GM18508 (cell line): ENCODE measurements around the gene SLMAP.

Experiments
- ATAC-seq: cut with Tn5 transposase; IDR thresholded peaks from one replicate; pipeline ENCODE4 v1.9.1; 2021; ENCODE audit warnings: moderate number of reproducible peaks; ENCODE audit not compliant: insufficient read depth, unreplicated experiment

Gene SLMAP

DNA sequence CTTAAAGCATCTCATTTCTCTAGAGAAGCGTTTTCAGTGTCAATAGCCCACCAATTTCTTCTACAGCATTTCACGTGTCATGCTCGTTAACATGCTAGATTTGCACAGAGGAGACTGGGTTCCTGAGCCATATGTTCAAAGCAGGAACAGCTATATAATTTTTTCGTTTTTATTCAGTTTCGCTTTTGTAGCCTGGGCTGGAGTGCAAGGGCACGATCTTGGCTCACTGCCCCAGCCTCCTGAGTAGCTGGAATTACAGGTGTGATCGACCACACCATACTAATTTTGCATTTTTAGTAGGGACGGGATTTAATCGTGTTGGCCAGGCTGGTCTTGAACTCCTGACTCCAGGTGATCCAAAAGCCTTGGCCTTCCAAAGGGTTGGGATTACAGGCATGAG, 6.6 kb upstream of the SLMAP start:
- no peak for ATAC-seq

DNA sequence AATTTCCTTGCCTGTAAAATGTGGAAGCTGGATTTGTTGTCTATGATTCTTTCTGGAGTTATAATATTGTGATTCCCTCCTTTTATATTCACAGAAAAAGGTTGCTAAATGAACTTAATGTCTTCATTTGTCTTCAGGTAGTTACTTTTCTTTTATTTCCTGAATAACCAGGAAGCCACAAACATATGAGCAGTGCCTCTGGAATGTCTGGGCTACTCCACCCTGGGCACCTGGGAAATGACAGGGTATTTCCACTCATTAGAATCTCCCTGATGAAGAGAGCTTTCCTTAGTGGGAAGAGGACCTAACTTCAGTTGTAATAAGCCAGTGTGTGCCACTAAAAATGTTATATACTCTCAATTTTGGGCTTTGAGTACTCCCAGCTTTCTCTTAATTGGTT, 3.8 kb upstream of the SLMAP start:
- no peak for ATAC-seq

GRCh38 chr3:57753016-57753415, 3.1 kb upstream of the SLMAP start:
- no peak for ATAC-seq

DNA sequence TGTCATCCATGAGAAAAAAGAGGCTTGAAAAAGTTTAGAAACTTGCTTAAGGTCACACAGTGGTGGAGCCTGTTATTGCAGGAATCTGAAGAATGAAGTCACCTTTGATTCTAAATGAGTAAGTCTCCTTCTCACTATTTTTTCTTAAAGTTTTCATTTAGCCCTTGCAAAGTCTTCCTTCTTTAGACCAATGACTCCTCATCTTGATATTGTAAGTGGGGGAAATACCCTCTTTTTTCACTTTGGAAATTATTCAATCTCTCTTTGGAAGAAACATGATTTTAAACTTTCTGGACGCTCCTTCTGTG, 787 bp upstream of the SLMAP start:
- ATAC-seq, result no peak

DNA sequence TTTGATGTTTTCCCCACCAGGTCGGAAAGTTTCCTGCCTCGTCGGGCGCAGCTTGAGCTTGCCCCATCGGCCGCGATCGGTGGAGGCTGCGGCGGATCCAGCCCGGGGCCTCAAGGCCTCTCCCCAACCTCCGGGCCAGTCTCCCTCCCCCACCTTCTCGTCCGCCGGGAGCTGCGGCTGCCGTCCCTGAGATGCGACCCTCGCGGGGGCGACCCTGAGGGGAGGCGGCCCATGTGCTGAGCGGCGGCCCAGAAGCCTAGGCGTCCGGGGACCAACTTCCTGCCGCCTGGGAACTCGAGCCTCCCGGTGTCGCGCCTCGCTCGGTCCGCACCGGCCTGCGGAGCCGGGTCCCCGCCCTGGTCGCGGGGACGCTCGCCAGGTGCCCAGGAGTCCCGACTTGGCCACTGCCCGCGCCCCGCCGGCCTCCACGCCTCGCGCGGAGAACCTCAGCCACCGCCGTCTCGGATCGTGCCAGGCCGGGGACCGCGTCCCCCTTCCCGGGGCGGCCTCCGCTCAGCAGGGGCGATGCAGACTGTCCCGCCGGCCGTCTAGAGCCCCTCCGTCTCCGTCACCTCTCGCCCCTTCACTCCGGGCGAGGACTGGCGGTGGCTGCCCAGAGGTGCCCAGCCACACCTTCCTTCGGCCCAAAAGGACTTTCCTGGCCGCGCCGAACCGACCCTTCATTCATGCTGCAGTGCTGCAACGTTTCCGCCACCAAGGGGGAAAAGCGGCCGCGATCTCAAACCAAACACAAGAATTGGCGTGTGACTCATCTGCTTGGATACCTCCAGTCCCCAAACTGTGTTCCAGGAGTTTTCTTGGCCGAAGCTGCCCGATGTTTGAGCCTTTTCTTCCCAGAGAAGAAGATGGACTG, 656 bp downstream of the SLMAP start:
- no peak for ATAC-seq

- ATAC-seq, result no peak
Measured at GRCh38 chr3:57757642-57758297, 1.7 kb downstream of the SLMAP start.

DNA sequence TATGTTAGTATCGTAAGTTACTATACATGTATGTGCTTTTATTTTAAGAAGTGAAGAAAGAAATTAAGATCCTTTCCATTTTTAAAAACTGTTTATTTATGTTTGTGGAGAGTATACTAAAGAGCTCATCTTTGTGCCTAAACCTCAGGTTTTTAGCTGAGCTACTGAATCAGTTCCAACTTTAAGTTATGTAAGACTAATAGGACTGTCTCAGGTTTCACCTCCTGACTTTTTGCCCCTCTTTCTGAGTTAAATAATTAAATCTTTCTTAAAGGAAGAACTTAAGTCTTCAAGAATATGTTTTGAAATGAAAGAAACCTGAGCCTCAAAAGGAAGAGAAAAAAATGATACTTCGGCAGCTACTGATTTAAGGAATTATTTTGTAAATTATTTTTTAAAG, 2.6 kb downstream of the SLMAP start:
- ATAC-seq, result no peak

DNA sequence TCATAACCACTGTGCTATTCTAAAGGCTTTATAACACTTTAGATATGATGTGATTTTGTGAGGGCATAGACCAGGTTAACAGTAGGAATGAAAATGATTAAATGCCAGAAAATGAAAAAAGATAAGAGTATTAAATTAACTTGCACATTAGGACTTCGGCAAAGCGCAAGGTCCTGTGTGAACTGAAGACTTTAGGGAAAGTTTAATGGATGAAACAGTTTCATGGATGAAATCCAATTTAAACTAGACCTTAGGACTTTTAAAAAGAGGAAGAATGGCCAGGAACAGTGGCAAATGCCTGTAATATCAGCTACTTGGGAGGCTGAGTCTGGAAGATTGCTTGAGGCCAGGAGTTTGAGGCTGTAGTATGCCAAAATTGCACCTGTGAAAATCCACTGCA, 8.7 kb downstream of the SLMAP start:
- no peak for ATAC-seq

GRCh38 chr3:57768595-57768994, 12.5 kb downstream of the SLMAP start:
- no peak for ATAC-seq

GRCh38 chr3:57770009-57770827, 14.1 kb downstream of the SLMAP start:
- ATAC-seq, result no peak

DNA sequence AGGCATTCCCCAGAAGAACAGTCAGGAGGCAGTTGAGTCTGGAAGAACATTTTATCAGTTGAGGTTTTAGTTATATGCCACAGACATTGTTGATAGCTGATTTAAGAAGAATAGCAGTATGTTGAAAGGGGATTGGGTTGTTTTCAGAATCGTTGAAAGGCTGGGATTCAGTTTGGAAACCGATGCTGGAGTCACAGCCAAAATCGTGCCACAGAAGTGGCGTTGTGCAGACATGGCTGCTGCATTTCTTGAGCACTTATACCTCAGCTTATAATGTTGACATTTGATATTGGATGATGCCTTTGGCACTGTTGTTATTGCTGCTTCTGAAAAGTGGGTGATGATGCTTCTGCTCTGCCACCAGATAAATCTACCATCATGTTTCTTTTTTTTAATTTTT, 16.1 kb downstream of the SLMAP start:
- no peak for ATAC-seq

GRCh38 chr3:57777774-57778173, 21.7 kb downstream of the SLMAP start:
- no peak for ATAC-seq

DNA sequence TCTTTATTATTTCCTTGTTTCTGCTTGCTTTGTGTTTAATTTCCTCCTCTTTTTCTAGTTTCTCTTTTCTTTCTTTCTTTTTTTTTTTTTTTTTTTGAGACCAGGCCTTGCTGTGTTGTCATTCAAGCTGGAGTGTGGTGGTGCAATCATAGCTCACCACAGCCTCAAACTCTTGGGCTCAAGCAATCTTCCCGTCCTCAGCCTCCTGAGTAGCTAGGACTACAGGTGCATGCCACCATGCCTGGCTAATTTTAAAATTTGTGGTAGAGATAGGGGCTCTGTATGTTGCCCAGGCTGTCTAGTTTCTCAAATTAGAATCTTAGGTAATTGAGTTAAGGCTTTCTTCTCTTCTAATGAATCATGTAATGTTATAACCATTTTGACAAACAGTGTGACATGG, 22.4 kb downstream of the SLMAP start:
- ATAC-seq, result no peak

- no peak for ATAC-seq
Measured at GRCh38 chr3:57779666-57780065, 23.6 kb downstream of the SLMAP start.

DNA sequence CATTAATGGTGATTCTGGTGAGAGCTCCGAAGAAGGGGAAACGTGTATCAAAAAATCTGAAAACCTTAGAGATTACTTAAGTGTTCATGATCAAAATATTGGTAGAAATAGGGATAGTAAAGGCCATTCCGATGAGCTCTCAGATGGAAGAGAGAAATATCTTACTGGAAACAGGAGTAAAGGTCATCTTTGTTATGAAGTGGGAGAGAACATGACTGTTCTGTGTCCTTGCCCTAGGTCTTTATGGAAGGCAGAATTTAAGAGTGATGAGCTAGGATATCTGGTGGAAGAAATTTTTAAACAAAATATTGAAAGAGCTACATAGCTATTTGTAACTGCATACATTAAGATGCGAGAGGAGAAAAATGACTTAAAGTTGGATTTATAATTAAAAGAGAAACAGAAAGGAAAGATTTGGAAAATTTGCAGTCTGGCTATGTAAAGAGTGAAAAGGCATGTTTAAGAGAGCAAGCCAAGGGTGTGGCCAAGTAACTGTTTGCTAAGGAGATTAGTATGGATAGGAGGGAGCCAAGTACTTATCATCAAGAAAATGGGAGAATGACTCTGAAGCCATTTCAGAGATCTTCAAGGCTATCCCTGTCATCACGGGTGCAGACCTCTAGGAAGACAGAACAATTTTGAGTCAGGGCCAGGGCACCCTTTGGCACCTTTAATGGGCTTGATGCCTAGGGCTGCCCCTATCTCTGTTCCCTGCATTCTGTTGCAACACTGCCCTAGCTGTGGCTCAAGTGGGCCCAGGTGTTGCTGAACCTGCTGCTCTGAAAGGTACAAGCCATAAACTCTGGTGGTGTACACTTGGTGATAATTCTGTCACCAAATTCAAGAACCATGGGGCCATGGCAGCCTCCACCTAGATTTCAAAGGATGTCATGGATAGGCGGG, 27.3 kb downstream of the SLMAP start:
- no peak for ATAC-seq

GRCh38 chr3:57784089-57784735, 28.1 kb downstream of the SLMAP start:
- ATAC-seq, result no peak

DNA sequence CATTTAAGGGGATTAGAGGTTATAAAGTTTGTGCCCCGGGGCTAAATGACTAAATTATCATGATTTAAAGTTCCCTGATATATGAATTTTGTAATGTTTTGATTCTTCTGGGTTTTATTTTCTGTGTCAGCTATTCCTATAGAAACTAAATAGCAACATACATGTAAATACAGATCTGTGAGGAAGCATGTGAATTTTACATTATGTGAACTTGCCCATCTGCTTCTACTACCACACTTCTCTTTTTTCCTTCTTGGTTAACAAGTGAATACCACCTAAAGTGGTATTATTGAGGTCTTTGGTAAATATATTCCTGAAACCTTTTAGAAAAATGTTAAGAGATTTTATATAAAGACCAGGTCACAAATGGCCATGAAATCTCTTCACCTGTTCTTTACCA, 29.3 kb downstream of the SLMAP start:
- ATAC-seq, result no peak

DNA sequence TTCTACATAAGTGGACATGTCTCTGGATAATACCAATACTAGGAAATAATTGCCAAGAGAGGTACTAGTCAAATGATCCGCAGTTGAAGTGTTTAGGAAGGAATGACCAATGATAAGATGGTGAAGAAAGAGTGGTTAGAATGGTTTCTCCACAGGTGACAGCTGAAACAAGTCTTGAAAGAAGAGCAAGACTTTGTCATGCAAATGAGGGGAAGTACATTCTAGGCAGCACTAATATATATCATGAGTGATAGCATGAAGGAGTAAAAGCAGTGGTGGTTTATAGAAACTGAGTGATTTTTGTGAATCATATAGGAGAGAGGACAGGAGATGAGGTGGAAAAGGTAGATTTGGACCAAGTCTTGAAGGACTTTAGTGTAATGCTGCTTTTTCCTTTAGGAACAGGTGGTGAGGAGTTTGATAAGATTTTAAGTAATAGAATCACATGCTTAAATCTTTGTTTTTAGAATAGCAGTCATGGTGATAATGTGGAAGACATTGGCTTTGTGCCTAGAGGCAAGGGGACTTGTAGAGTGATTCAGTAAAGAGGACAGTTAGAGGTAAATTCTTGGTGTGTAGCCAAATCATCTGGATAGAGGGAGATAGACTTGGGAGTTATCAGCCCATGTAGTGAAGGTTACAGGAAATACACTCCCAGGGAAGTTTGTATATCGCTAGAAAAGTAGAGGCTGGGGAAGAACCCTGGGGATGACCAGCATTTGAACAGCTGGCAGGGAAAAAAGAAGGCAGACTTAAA, 31.9 kb downstream of the SLMAP start:
- ATAC-seq, result peak; percentile 81

GRCh38 chr3:57788624-57789018, 32.5 kb downstream of the SLMAP start:
- ATAC-seq, result no peak
